ENCODE measurements around the gene CDT1.

CDT1 gene

DNA sequence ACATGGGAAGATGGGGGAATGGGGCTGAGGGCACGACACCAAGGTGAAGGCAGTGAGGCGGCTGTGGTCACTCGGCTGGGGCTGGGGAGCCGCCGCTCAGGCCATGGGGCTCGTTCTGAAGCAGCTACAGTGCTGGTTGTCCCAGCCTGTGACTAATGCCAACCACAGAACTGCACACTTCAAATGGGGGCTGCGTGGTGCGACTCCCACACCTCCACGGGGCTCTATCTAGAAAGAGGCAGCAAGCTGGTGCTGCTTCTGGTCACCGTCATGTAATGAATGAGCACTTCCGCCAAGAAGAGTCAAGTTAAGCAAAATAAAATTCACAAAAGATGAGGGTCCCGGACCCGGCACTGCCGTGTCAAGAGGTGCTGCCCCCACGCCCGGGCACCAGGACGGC lies 33.2 kb downstream of the CDT1 start:
- no peak for DNase-seq (ENCODE audit: low read depth)

- no peak for DNase-seq (ENCODE audit: low read depth)
These were observed 34.2 kb downstream of the CDT1 start for GRCh38 chr16:88837806-88838205.

GRCh38 chr16:88838566-88838965 lies 35.0 kb downstream of the CDT1 start:
- DNase-seq (ENCODE audit: low read depth), result no peak

DNA sequence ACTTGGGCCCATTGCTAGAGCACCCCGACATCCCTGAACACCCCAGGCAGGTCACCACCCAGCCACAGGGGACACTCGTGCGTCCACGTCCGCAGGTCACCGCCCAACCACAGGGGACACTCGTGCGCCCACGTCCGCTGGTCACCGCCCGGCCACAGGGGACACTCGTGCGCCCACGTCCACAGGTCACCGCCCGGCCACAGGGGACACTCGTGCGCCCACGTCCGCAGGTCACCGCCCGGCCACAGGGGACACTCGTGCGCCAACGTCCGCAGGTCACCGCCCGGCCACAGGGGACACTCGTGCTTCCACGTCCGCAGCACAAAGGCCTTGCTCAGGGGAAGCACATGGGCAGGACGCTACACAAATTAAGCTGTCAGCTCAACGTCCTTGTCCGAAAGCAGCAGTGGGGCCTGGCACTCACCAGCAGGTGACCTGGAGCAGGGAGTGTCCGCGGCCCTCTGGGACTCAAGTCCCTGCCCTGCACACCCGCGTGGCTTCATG lies 35.5 kb downstream of the CDT1 start:
- DNase-seq (ENCODE audit: low read depth), result no peak

DNA sequence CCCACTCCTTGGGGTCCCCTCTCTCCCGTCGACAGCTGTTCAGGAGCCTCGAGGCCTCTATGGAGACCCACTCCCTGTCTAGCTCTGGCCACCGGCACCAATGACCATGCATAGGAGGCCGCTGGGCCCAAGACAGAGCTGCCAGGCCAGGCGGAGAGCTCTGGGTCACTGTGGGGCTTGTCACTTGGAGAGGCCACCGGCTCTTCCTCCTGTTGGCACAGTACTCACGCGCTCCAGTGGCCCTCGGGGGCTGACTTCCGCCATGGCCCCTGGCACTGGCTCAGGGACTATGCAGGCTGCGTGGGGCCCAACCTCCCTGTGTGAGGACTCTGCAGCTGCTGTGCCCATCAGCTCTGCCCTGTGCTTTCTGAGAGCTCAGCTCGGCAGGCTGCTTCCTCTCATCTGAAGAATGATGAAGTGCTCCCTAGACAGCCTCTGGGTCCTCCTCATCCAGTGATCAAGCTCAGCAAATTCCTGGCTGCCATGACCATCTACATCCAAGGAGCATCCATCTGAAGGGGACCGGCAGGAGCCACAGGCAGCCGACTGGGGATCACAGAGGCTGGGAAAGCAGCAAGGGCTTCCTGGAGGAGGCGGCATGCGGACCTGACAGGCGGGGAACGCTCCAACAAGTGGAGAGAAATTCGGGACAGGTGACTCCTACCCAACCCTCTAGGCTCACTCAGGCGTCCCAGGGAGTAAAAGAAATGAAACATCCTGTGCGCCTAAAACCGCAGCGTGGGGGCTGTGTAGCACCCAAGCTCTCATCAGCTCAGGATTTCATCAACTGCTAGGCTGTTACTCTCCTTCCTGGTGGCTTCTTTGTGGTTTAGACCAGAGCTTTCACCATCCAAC lies 36.4 kb downstream of the CDT1 start:
- no peak for DNase-seq (ENCODE audit: low read depth)

DNA sequence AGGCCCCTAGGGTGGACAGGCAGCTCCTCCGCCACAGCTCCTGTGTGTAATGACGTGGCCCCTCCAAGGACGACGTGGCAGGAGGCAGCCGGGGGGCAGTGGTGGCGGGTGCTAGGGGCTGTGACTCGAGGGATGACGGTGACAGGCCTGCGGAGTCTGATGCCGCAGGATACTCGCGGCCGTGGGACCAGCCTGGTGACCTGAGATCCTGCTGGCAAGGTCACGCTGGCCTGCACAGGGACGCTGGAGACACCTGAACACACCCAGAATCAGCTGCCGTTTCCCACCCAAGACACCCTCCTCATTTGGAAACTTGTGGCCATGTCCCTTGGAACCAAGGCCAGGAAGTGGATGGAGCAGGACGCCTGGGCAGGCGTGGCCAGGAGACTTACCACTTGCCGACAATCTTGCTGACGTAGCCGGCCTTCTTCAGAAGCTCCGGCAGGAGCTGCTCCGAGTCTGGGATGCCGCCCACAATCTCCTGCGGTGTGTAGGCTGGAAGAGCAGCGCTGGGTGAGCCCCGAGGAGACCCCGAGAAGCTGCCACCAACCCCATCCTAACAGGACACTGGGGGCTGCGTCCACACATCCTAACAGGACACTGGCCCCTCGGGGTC lies 37.1 kb downstream of the CDT1 start:
- no peak for DNase-seq (ENCODE audit: low read depth)

DNA sequence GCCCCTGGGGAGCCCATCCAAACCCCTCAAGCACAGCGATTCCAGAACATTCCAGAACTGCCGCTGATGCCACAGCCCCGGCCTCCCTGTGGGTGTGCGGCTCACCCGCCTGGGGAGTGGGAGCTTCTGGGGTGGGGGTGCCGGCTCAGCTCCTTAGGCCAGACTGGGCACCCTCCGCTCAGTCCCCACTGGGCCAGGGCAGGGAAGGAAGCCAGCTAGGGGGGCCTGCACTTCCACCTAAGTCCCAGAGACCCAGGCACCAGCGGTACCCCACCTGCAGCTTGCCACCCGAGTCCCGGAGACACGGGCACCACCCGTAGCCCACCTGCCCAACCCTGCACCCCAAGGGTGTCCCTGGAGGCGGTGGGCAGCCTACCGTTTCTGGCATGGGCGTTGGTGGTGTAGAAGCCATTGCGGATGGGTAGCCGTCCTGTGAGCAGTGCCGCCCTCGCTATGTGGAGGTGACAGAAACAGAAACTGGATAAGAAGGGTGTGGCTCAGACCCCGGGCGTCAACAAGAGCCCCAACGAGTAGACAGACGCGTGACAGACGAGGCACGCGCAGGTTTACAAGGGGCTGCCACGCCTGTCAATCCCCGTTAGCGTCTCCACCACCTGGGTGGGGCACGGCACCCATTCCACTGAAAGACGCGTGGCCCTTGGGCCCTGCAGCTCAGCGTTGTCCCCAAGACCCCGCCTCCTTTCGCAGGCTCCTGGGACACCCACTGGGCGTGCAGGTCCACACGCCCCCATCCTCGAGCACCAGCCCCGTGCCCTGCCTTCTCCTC lies 38.1 kb downstream of the CDT1 start:
- DNase-seq (ENCODE audit: low read depth), result no peak

GRCh38 chr16:88842308-88842756 lies 38.7 kb downstream of the CDT1 start:
- no peak for DNase-seq (ENCODE audit: low read depth)

DNA sequence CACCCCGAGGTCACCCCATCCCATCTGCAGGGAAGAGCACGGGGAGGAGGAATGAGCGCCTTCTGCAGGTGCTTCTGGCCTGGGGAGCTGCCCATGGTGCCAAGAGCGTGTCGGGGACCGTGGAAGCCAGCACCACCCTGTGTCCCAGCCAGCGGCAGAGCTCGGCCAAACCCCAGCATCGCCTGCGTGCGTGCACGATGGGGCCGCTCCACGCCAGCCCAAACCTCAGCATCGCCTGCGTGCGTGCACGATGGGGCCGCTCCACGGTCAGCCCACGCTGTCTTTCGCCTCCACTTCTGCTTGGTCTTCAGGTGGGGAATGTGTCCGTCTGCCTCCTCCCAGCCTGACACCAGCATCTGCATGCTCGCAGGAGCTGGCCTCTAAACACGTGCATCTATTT lies 39.2 kb downstream of the CDT1 start:
- no peak for DNase-seq (ENCODE audit: low read depth)

- no peak for DNase-seq (ENCODE audit: low read depth)
These were observed 39.7 kb downstream of the CDT1 start for GRCh38 chr16:88843256-88843655.

DNA sequence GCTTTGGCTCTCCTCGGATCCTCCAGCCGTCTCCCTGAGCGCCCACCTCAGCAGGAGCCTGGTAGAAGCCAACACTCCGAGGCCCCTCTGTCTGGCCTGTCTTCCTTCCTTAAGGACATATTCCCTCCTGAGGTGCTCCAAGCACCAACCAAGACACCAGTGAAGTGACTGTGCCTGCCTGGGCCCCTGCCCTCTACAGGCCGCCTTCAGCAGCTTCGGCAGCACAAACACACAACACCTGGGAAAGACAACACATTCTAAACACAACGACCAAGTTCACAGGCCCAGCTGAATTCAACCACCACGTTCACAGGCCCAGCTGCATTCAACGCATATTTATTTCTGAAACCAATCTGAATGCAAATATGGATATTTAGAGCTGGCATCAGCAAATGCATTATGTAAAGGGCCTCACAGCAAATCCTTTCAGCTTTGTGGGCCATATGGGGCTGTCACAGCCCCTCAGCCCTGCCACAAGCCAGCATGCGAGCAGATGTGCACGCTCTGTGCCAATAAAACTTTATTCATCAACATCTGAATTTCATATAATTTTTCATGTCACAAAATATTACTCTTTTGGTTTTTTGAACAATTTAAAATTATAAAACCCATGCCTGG lies 40.9 kb downstream of the CDT1 start:
- DNase-seq (ENCODE audit: low read depth), result no peak

- DNase-seq (ENCODE audit: low read depth), result no peak
These were observed 42.5 kb downstream of the CDT1 start for GRCh38 chr16:88846088-88846487.

DNA sequence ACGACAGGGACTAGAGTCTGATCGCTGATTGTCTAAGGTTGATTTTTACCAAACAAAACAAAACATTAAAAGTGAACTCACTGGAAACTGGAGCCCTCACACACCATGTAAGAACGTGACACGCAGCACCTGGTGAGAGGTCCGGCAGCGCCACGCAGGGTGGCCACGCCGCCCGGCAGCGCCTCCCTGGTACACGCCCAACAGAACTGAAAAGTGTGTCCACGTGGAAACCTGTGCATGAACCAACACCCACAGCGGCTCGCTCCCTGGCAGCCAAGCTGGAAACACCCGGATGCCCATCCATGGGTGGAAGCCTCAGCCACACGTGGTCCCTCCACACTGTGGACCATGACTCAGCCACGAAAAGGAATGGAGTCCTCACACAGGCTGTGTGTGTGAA lies 44.1 kb downstream of the CDT1 start:
- no peak for DNase-seq (ENCODE audit: low read depth)

- DNase-seq (ENCODE audit: low read depth), result no peak
These were observed 45.0 kb downstream of the CDT1 start for GRCh38 chr16:88848557-88848956.

DNA sequence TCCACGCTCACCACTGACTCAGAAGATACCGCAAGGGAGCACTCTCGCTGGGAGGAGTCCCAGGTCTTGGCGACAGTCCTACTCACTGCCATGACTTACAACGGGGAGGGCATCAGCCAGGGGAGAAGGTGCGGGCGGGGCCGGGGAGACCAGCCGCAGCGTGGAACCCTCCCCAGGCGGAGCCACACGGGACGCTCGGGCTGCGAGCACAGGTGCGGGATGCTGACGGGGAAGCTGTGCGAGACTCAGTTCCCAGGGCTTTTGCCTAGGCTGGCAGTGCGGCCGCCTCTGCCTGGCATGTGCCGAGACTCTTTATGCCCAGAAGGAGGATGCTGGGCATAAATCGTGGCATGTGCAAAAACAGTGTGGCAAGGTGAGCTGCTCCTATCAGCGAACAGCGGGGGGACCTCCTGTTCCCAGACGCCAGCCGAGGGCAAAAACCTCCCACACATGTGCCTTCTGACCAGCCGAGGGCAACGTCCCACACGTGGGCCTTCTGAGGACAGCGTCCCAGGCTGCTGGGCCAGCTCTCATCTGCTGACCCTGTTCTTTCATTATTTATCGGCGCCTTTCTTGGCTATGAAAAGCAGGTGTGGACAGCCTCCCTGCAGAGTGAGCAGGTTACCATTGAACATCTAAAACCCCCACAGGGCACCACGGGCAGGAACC lies 47.1 kb downstream of the CDT1 start:
- no peak for DNase-seq (ENCODE audit: low read depth)

DNA sequence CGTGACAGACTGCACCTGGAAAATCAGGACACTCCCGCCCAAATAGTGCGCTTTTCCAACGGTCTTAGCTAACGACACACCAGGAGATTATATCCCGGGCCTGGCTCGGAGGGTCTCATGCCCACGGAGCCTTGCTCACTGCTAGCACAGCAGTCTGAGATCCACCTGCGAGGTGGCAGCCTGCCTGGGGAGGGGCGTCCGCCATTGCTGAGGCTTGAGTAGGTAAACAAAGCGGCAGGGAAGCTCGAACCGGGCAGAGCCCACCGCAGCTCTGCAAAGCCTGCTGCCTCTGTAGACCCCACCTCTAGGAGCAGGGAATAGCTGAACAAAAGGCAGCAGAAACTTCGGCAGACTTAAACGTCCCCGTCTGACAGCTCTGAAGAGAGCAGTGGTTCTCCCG lies 48.0 kb downstream of the CDT1 start:
- no peak for DNase-seq (ENCODE audit: low read depth)

DNA sequence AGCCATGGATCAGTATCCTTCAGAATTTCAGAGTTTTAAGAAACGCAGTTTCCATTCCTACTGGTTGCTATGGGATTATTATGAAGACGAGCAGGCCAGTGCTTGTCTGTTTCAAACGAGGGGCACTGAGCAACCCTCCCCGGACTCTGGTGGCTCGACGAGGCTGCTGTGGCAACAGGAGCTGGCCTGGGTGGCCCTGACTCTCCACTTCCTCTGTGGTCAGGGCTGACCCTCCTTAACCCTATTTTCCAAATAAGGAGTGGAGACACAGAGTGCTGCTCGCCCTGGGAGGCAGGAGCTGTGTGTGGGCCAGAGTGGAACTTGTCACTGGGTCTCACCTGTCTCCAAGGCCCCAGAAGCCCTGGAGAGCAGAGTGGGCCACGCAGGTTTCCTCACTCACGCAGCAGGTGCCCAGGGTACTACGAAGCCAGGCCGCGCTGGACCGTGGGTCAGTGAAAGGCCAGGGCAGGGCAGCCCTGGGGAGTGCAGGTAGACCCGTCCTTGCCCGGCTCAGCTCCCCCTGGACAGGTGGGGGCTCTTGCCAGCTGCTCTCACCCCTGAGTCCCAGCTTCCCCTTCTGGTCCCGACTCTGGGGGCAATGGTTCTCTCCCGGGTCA lies 49.8 kb downstream of the CDT1 start:
- no peak for DNase-seq (ENCODE audit: low read depth)

GRCh38 chr16:88854306-88855111 lies 50.9 kb downstream of the CDT1 start:
- DNase-seq (ENCODE audit: low read depth), result no peak

GRCh38 chr16:88855176-88855575 lies 51.6 kb downstream of the CDT1 start:
- no peak for DNase-seq (ENCODE audit: low read depth)

GRCh38 chr16:88855736-88856121 lies 52.1 kb downstream of the CDT1 start:
- DNase-seq (ENCODE audit: low read depth), result no peak
